Motor neuron (in vitro differentiated cells): ENCODE data around the gene CHAC1. TPM values are rescaled to one million over a fixed set of nuclear protein-coding genes. Genes with fewer than 3 reads are reported as not detected.

ENCODE experiments used
- ATAC-seq, 8 experiments: fragments of 200-7000 bp; cut with Tn5 transposase; replicated peaks in 6 of 8; 2 replicates each; pipeline ENCODE4 v1.8.0; 2021; ENCODE audit warnings: mild to moderate bottlenecking in 8 of 8, moderate library complexity in 8 of 8
- H3K27ac ChIP-seq, 2 donors: fragments of 250-450 bp; sonication (Bioruptor Pico); 2 replicates each; pipeline ENCODE4 v1.9.0; 2021; ENCODE audit warnings: antibody characterized with exemption in 2 of 2, mild to moderate bottlenecking in 2 of 2, moderate library complexity in 1 of 2
- H3K4me1 ChIP-seq, 2 donors: fragments of 250-450 bp; sonication (Bioruptor Pico); replicated peaks in 1 of 2; 2 replicates each; pipeline ENCODE4 v1.6.1; 2021; ENCODE audit warnings: antibody characterized with exemption in 2 of 2, mild to moderate bottlenecking in 2 of 2, moderate library complexity in 1 of 2
- H3K4me3 ChIP-seq, 5 donors: fragments of 250-450 bp; sonication (Bioruptor Pico); 2 replicates each; pipeline ENCODE4 v1.9.0; 2021; ENCODE audit warnings: antibody characterized with exemption in 5 of 5, mild to moderate bottlenecking in 5 of 5, moderate library complexity in 4 of 5
- WGBS, 10 experiments: fragments of 450-650 bp; shearing (Covaris generic); methylation state at CpG; one replicate each; pipeline ENCODE4 v1.0.0; 2022; 5-methylcytosine and 5-hydroxymethylcytosine counted together
- in situ Hi-C, 9 experiments: fragments of 400-800 bp; cut with MboI; loops; one replicate each; pipeline ENCODE4 v1.15.0; 2021; ENCODE audit warnings: low sequenced_read_pairs in 9 of 9, low pct_unique_long_range_greater_than_20kb in 2 of 9; ENCODE audit not compliant: unreplicated experiment in 9 of 9
- total RNA-seq, 8 experiments: library from RNA; unstranded; fragments of 300-600 nt; gene quantifications; 2 replicates each; pipeline versions ENCODE4 v1.2.3 to v1.2.4, GENCODE V29; 2022

CHAC1 gene
- total RNA-seq = 10 to 100 TPM in 5 of 8 experiments, 1 to 10 TPM in 3; 2.7 to 70.3 (median 21.4) TPM

- Histone ChIP-seq H3K27ac (peak within 1 kb of the TSS; percentile 90 to 97), H3K4me1 (peaks cover 37 to 38% of the 10 kb centered on the region in 2 donors), H3K4me3 (peak within 1 kb of the TSS; percentile 57 to 92 (median 84))
- ATAC-seq = peak; percentile 87 to 96 (median 90)
- in situ Hi-C loops = no loop called here
- 0 to 5% (median 0%) methylated on average over 3 to 12 of the region's 72 CpGs; no CpG with 5 or more reads in 6 of the 10 experiments for WGBS, 10 experiments
These were observed at the start of gene CHAC1 for GRCh38 chr15:40952901-40953712. TSS of gene CHAC1 (plus strand) at chr15:40953471. CDS start at chr15:40953584, 113 bp downstream.

- ATAC-seq = no peak
- in situ Hi-C loops = loop anchor here in 3 of 9 experiments (10.0 to 25.0 kb wide), 2 partner anchors 108 to 120 kb away; no protein-coding TSS in a partner anchor
- H3K27ac ChIP-seq = no peak overlapping the region
- 40 to 100% (median 91%) methylated on average over 1 to 4 of the region's 7 CpGs; no CpG with 5 or more reads in 4 of the 10 experiments for whole genome bisulfite sequencing, 10 experiments
- H3K4me3 ChIP-seq = no peak overlapping the region
- H3K4me1 ChIP-seq = peaks cover 8 to 9% of the 10 kb centered on the region in 2 donors
These were observed 48.6 kb upstream of the CHAC1 start for GRCh38 chr15:40904552-40905201.

GRCh38 chr15:40906091-40906990 is 46.9 kb upstream of the CHAC1 start:
- H3K4me3 ChIP-seq = peak overlapping the region in 1 of 5 donors; percentile 11
- peak; percentile 75 to 90 (median 80) for ATAC-seq
- peaks cover 23 to 24% of the 10 kb centered on the region in 2 donors for H3K4me1 ChIP-seq
- WGBS, 10 experiments = 25% methylated on average over 2 of the region's 36 CpGs; no CpG with 5 or more reads in 9 of the 10 experiments
- H3K27ac ChIP-seq = peak overlapping the region; percentile 34 to 56
- in situ Hi-C loops = loop anchor here in 3 of 9 experiments (10.0 to 25.0 kb wide), 2 partner anchors 106 to 118 kb away; no protein-coding TSS in a partner anchor

GRCh38 chr15:40906991-40907802 is 46.1 kb upstream of the CHAC1 start:
- WGBS, 10 experiments = 40 to 100% (median 70%) methylated on average over 1 to 2 of the region's 22 CpGs; no CpG with 5 or more reads in 6 of the 10 experiments
- peaks cover 26 to 28% of the 10 kb centered on the region in 2 donors for H3K4me1 ChIP-seq
- H3K27ac ChIP-seq = peak overlapping the region in 1 of 2 donors; percentile 34
- no peak overlapping the region for H3K4me3 ChIP-seq
- ATAC-seq = peak in 1 of 8 experiments; percentile 2
- in situ Hi-C loops = loop anchor here in 3 of 9 experiments (10.0 to 25.0 kb wide), 2 partner anchors 105 to 118 kb away; no protein-coding TSS in a partner anchor

DNA sequence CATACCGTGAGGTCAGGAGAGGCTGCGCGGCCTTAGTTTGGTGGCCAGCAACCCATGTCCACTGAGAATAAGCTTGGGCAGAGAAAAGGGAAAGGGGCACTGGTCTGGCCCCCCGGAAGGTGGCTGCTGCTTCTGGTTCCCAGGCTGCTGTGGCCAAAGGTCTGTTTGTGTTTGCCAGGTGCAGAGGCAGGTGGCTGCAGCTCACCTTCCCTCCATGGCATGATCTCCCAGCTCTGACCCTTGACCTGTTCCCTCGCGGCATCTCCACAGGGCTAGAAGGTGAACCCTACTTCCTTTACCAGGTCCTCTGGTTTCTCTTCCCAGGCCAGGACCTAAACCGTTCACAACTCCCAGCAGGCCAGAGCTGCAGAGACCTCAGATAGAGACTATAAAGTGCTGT is 45.2 kb upstream of the CHAC1 start:
- Histone ChIP-seq H3K4me3 (no peak overlapping the region), H3K27ac (no peak overlapping the region), H3K4me1 (peaks cover 26 to 28% of the 10 kb centered on the region in 2 donors)
- 40 to 98% (median 89%) methylated on average over 1 to 6 of the region's 7 CpGs; no CpG with 5 or more reads in 3 of the 10 experiments for WGBS, 10 experiments
- in situ Hi-C loops = loop anchor here in 3 of 9 experiments (10.0 to 25.0 kb wide), 2 partner anchors 104 to 117 kb away; no protein-coding TSS in a partner anchor
- ATAC-seq = no peak

- in situ Hi-C loops = loop anchor here in 3 of 9 experiments (10.0 to 25.0 kb wide), 2 partner anchors 102 to 115 kb away; no protein-coding TSS in a partner anchor
- 33 to 96% (median 60%) methylated on average over 1 to 10 of the region's 17 CpGs; no CpG with 5 or more reads in 2 of the 10 experiments for WGBS, 10 experiments
- Histone ChIP-seq H3K4me1 (peaks cover 26 to 28% of the 10 kb centered on the region in 2 donors), H3K27ac (no peak overlapping the region), H3K4me3 (no peak overlapping the region)
- no peak for ATAC-seq
These were observed 43.3 kb upstream of the CHAC1 start for GRCh38 chr15:40909662-40910630.

DNA sequence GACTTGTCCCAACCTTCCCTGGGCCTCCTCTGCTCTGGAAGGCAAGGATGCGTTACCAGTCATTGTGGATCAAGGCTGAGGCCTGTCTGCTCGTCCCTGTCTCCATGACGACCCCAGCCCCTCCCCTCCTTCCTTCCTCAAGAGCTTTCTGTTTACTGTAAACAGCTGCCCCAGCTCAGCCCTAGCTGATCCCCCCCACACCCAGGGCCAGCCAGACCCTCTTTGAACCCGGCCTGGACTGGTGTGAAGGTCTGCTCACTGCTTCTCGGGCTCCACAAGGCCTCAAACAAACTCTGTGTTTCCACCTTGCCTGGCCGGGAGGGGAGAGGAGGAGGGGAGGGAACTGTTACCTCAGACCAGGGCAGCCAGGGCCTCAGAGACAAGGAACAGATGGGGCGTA is 42.1 kb upstream of the CHAC1 start:
- in situ Hi-C loops = loop anchor here in 1 of 9 experiments (25.0 kb wide), 1 partner anchor 101 kb away; no protein-coding TSS in a partner anchor
- WGBS, 10 experiments = 20 to 83% (median 60%) methylated on average over 1 to 2 of the region's 7 CpGs; no CpG with 5 or more reads in 6 of the 10 experiments
- peak in 6 of 8 experiments; percentile 8 to 78 (median 72) for ATAC-seq
- no peak overlapping the region for H3K4me3 ChIP-seq
- peak overlapping the region in 1 of 2 donors; percentile 8 for H3K27ac ChIP-seq
- H3K4me1 ChIP-seq = peaks cover 26 to 28% of the 10 kb centered on the region in 2 donors

DNA sequence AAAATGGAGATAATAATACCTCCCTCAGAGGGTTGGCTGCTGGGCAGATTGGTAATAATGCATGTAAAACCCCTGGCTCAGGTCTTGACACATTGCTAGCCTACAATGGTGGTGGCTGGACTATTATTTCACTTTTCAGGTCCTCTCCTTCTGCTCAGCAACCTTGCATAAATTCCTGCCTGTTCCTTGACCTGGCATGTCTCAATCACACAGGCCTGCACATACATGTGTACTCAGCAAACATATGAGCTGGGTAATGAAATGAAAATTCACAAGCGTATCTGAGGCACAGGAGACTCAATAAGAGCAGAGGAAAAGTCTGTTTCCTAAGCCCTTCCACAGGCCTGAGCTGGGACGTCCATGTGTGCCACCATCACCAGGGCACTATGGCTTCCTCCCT is 41.6 kb upstream of the CHAC1 start:
- Histone ChIP-seq H3K4me1 (peaks cover 21 to 24% of the 10 kb centered on the region in 2 donors), H3K27ac (peak overlapping the region in 1 of 2 donors; percentile 8), H3K4me3 (no peak overlapping the region)
- WGBS, 10 experiments = 100% methylated on average over 1 of the region's 2 CpGs; no CpG with 5 or more reads in 8 of the 10 experiments
- no peak for ATAC-seq
- in situ Hi-C loops = loop anchor here in 1 of 9 experiments (25.0 kb wide), 1 partner anchor 101 kb away; no protein-coding TSS in a partner anchor

- Histone ChIP-seq H3K27ac (no peak overlapping the region), H3K4me1 (peaks cover 18 to 19% of the 10 kb centered on the region in 2 donors), H3K4me3 (no peak overlapping the region)
- in situ Hi-C loops = loop anchor here in 1 of 9 experiments (25.0 kb wide), 1 partner anchor 100 kb away; no protein-coding TSS in a partner anchor
- ATAC-seq = no peak
- 77 to 100% (median 92%) methylated on average over 1 to 2 of the region's 6 CpGs; no CpG with 5 or more reads in 4 of the 10 experiments for WGBS, 10 experiments
These were observed 40.8 kb upstream of the CHAC1 start for GRCh38 chr15:40912478-40912877.

DNA sequence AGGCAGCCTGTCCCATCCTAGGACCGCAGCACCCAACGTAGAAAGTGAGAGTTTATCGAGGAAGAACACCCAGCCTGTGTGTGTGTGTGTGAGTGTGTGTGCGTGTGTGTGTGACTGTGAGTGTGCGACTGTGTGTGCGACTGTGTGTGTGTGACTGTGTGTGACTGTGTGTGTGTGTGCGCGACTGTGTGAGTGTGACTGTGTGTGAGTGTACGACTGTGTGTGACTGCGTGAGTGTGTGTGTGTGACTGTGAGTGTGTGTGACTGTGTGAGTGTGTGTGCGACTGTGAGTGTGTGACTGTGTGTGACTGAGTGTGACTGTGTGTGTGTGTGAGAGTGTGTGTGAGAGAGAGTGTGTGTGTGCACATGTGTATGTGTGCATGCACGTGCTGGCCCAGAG is 39.3 kb upstream of the CHAC1 start:
- H3K4me3 ChIP-seq = no peak overlapping the region
- ATAC-seq = no peak
- in situ Hi-C loops = loop anchor here in 1 of 9 experiments (25.0 kb wide), 1 partner anchor 98 kb away; no protein-coding TSS in a partner anchor
- peaks cover 29% of the 10 kb centered on the region in 2 donors for H3K4me1 ChIP-seq
- no peak overlapping the region for H3K27ac ChIP-seq
- 83 to 100% (median 95%) methylated on average over 3 to 4 of the region's 12 CpGs; no CpG with 5 or more reads in 7 of the 10 experiments for WGBS, 10 experiments
